Nephron progenitor cell (in vitro differentiated cells): ENCODE data around the gene FBXO42.

Experiments
- DNase-seq: peaks from one replicate; pipeline ENCODE4 v3.0.0; 2021
- H3K27ac Mint-ChIP-seq: 2 replicates; pipeline ENCODE4 v1.8.0; 2021; ENCODE audit warnings: mild to moderate bottlenecking, moderate library complexity, mixed read lengths
- H3K27me3 Mint-ChIP-seq: 2 replicates; pipeline ENCODE4 v1.8.0; 2021; ENCODE audit warnings: mild to moderate bottlenecking, low read depth, mixed read lengths; ENCODE audit not compliant: poor library complexity
- H3K36me3 Mint-ChIP-seq: 2 replicates; pipeline ENCODE4 v1.8.0; 2021; ENCODE audit warnings: low read depth, mixed read lengths
- H3K4me1 Mint-ChIP-seq: 2 replicates; pipeline ENCODE4 v1.8.0; 2021; ENCODE audit warnings: mixed read lengths
- H3K4me3 Mint-ChIP-seq: 2 replicates; pipeline ENCODE4 v1.8.0; 2021; ENCODE audit warnings: mild to moderate bottlenecking, moderate library complexity, mixed read lengths
- H3K9me3 Mint-ChIP-seq: 2 replicates; pipeline ENCODE4 v1.8.0; 2021; ENCODE audit warnings: mild to moderate bottlenecking, moderate library complexity, mixed read lengths
- CTCF ChIP-seq: fragments of 200-600 bp; sonication (generic); IDR thresholded peaks from 2 replicates; pipeline ENCODE4 v1.5.0; 2021; ENCODE audit warnings: antibody characterized with exemption

The FBXO42 gene

GRCh38 chr1:16198444-16199156 lies 153.7 kb downstream of the FBXO42 start:
- TF ChIP-seq CTCF, result no peak
- H3K9me3 Mint-ChIP-seq, result no peaks in the 10 kb centered on the region
- peaks cover 11% of the 10 kb centered on the region for H3K4me1 Mint-ChIP-seq
- no peak overlapping the region for H3K4me3 Mint-ChIP-seq
- H3K36me3 Mint-ChIP-seq, result no peaks in the 10 kb centered on the region
- H3K27ac Mint-ChIP-seq, result no peak overlapping the region
- peaks cover 7% of the 10 kb centered on the region for H3K27me3 Mint-ChIP-seq
- DNase-seq, result no peak

- H3K9me3 Mint-ChIP-seq, result no peaks in the 10 kb centered on the region
- no peak overlapping the region for H3K4me3 Mint-ChIP-seq
- H3K4me1 Mint-ChIP-seq, result no peaks in the 10 kb centered on the region
- peaks cover 7% of the 10 kb centered on the region for H3K27me3 Mint-ChIP-seq
- no peak for DNase-seq
- TF ChIP-seq CTCF, result no peak
- H3K36me3 Mint-ChIP-seq, result no peaks in the 10 kb centered on the region
- H3K27ac Mint-ChIP-seq, result no peak overlapping the region
Measured at GRCh38 chr1:16196874-16197273, 155.4 kb downstream of the FBXO42 start.
